Ovary (tissue), 9 donors: ENCODE measurements around the gene SORCS2. TPM values are rescaled to one million over a fixed set of nuclear protein-coding genes. Genes with fewer than 3 reads are reported as not detected.

Experiments used
- DNase-seq, 5 donors: peaks; one replicate each; pipeline ENCODE4 v3.0.0-alpha.2; 2019 to 2020
- H3K27ac ChIP-seq, 2 donors: fragments of 200-600 bp; one replicate each; pipeline versions ENCODE4 v1.5.1 to v1.8.0; 2019 to 2022
- H3K27me3 ChIP-seq: fragments of 200-600 bp; one replicate; pipeline ENCODE4 v1.8.0; 2022
- H3K36me3 ChIP-seq: fragments of 200-600 bp; sonication (generic); one replicate; pipeline ENCODE4 v1.5.1; 2019
- H3K4me1 ChIP-seq: one replicate; pipeline ENCODE4 v1.8.1; 2013; ENCODE audit warnings: mild to moderate bottlenecking, moderate library complexity; ENCODE audit not compliant: insufficient read depth
- H3K4me3 ChIP-seq: fragments of 200-600 bp; sonication (generic); one replicate; pipeline ENCODE4 v1.5.1; 2017
- H3K9me3 ChIP-seq, 2 donors: fragments of 200-600 bp in 1 of 2; sonication (generic) in 1 of 2; one replicate each; pipeline versions ENCODE4 v1.5.1 to v1.8.1; 2013 to 2019; ENCODE audit warnings: mild to moderate bottlenecking in 1 of 2, moderate library complexity in 1 of 2
- EP300 ChIP-seq: sonication (generic); formaldehyde crosslinking; IDR thresholded peaks from one replicate; pipeline ENCODE4 v1.6.1; 2017; ENCODE audit warnings: antibody characterized with exemption
- POLR2A ChIP-seq: fragments of 450-650 bp; IDR thresholded peaks from one replicate; pipeline ENCODE4 v1.6.1; 2017; ENCODE audit warnings: antibody characterized with exemption, mild to moderate bottlenecking, moderate library complexity
- WGBS, 3 donors: extraction: QIAGEN DNeasy Blood & Tissue Kit in 1 of 3; methylation state at CpG; one replicate each; pipeline versions ENCODE4 v1.1.5 to v1.1.7; 2013 to 2017; 5-methylcytosine and 5-hydroxymethylcytosine counted together
- intact Hi-C, 4 donors: fragments of 100-400 bp; cut with DNase I; formaldehyde crosslinking; loops; one replicate each; pipeline versions ENCODE4 v1.11.0 to v1.15.1; 2022 to 2023
- polyA plus RNA-seq, 2 donors: library from polyadenylated mRNA; stranded (reverse); fragments of 200-250 nt in 1 of 2; fragments of 350-450 nt in 1 of 2; fragmentation: Illumina TruSeq in 1 of 2; extraction: RNeasy Lipid Tissue Mini Kit (QIAGEN cat#74804) in 1 of 2; gene quantifications; one replicate each; pipeline ENCODE4 v1.2.3, GENCODE V29; 2013 to 2014
- total RNA-seq, 7 donors: library from RNA; depleted of rRNA in 2 of 7; stranded (reverse); fragments of >200 nt in 2 of 7; fragmentation: NEBNext Ultra II Directional in 3 of 7; extraction: Animal tissue kit (Norgen Biotek cat#: 25700) in 3 of 7; gene quantifications; one replicate each; pipeline versions ENCODE4 v1.1.0 to v1.2.4, GENCODE V29; 2016 to 2023
- TF ChIP-seq, protein P1 (sequence below), 3 donors: fragments of 450-650 bp in 2 of 3; fragments of 200-600 bp in 1 of 3; IDR thresholded peaks; one replicate each; pipeline versions ENCODE4 v1.5.1 to v1.8.0; 2016 to 2022; ENCODE audit warnings: antibody characterized with exemption in 3 of 3, mild to moderate bottlenecking in 1 of 3
- donor health status: DM: no; HTN: no; CAD: no; lungs with moderate emphysema.
- donor health status: DM: no; HTN: no; CAD: no.
- donor health status: Bipolar disorder and iron deficiency.
- donor health status: DM: yes; HTN: yes; CAD: no.
- donor health status: DM: no; HTN: no; CAD: no.
- donor health status: DM: yes; HTN: yes; CAD: no.

Gene SORCS2
- total and polyA plus RNA-seq, 9 donors = 0.60 to 23.9 (median 7.1) TPM

DNA sequence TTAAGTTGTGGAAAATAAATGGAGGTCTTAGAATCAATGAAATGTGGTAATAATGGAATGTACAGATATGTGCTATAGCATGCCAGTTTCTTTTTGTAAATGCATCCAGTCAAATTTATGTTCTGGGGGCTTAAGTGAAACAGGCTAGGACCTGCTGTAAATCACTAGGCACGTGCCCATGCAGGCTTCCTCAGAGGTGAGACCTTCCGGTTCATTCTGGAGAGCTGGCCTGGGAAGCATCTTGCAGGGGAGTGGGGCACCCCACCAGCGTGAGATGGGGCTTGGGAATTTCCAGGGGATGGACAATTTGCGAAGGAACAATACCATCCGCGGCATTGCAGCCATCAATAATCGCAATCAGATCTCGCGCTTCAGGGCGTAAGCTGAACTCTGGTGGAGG is 80.1 kb downstream of the SORCS2 start:
- H3K27me3 ChIP-seq = no peaks in the 10 kb centered on the region
- H3K9me3 ChIP-seq = no peaks in the 10 kb centered on the region
- intact Hi-C loops = no loop called here
- H3K4me1 ChIP-seq = no peaks in the 10 kb centered on the region
- no peak for DNase-seq
- no peak overlapping the region for H3K27ac ChIP-seq
- H3K36me3 ChIP-seq = no peaks in the 10 kb centered on the region
- no peak overlapping the region for H3K4me3 ChIP-seq
- TF ChIP-seq EP300 (no peak), POLR2A (no peak)
- TF ChIP-seq, protein P1, sequence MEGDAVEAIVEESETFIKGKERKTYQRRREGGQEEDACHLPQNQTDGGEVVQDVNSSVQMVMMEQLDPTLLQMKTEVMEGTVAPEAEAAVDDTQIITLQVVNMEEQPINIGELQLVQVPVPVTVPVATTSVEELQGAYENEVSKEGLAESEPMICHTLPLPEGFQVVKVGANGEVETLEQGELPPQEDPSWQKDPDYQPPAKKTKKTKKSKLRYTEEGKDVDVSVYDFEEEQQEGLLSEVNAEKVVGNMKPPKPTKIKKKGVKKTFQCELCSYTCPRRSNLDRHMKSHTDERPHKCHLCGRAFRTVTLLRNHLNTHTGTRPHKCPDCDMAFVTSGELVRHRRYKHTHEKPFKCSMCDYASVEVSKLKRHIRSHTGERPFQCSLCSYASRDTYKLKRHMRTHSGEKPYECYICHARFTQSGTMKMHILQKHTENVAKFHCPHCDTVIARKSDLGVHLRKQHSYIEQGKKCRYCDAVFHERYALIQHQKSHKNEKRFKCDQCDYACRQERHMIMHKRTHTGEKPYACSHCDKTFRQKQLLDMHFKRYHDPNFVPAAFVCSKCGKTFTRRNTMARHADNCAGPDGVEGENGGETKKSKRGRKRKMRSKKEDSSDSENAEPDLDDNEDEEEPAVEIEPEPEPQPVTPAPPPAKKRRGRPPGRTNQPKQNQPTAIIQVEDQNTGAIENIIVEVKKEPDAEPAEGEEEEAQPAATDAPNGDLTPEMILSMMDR (IDR thresholded peaks at IDR 0.05) = no peak
- WGBS, 3 donors = 88 to 93% (median 92%) methylated on average over 10 of the region's 10 CpGs

DNA sequence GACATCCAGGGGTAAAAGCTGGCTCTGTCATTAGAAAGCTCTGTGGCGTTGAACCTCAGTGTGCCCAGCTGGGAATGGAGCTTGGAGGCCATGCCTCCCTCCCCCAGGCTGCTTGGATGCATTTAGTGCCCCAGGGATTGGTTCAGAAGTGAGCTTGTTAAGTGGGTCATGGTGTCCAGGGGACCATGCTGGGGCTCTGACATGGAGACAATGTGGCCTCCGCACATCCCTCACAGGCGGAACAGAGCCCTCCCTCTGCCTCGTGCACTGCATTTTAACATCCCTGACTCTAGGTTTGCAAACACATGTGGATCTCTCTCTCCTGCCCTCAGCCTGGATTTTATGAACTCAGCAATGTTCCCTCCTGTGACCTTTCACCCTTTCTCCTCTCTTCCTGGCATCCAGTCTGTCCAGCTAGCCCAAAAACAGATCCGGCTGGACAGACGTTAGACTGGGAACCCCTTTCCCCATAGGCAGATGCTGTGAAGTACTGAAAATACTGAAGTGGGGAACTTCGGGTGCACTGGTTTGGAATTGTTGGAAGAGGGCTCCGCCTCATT is 81.5 kb downstream of the SORCS2 start:
- H3K4me3 ChIP-seq = no peak overlapping the region
- TF ChIP-seq POLR2A (no peak), EP300 (no peak)
- TF ChIP-seq, protein P1 (IDR thresholded peaks at IDR 0.05) = no peak
- H3K27ac ChIP-seq = no peak overlapping the region
- no peaks in the 10 kb centered on the region for H3K27me3 ChIP-seq
- no peaks in the 10 kb centered on the region for H3K9me3 ChIP-seq
- WGBS, 3 donors = 79 to 85% (median 83%) methylated on average over 8 of the region's 8 CpGs
- no peaks in the 10 kb centered on the region for H3K4me1 ChIP-seq
- intact Hi-C loops = no loop called here
- no peaks in the 10 kb centered on the region for H3K36me3 ChIP-seq
- DNase-seq = no peak

DNA sequence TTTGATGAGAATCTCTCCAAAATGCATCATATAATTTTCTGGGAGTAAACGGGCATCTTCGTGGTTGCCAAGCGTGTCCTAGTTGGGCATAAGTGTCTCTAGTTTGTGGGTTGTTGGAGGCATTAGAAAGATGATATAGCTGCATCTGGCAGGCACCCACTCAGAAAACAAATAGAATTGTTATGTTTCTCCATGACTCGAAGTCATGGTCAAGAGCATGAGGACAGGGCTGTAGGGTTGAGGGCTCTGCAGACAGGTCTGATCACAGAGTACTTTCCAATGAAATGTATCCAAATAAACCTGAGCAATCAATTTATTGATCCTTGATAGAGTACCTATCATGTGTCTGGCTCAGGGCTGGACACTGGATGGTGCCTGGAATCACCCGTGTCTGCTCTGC is 82.7 kb downstream of the SORCS2 start:
- H3K36me3 ChIP-seq = no peaks in the 10 kb centered on the region
- no peaks in the 10 kb centered on the region for H3K27me3 ChIP-seq
- H3K4me1 ChIP-seq = peaks cover 3% of the 10 kb centered on the region
- no peak for DNase-seq
- H3K9me3 ChIP-seq = no peaks in the 10 kb centered on the region
- 85 to 87% (median 87%) methylated on average over 5 of the region's 5 CpGs for WGBS, 3 donors
- H3K4me3 ChIP-seq = no peak overlapping the region
- intact Hi-C loops = no loop called here
- TF ChIP-seq EP300 (no peak), POLR2A (no peak)
- TF ChIP-seq, protein P1 (IDR thresholded peaks at IDR 0.05) = no peak
- H3K27ac ChIP-seq = no peak overlapping the region

DNA sequence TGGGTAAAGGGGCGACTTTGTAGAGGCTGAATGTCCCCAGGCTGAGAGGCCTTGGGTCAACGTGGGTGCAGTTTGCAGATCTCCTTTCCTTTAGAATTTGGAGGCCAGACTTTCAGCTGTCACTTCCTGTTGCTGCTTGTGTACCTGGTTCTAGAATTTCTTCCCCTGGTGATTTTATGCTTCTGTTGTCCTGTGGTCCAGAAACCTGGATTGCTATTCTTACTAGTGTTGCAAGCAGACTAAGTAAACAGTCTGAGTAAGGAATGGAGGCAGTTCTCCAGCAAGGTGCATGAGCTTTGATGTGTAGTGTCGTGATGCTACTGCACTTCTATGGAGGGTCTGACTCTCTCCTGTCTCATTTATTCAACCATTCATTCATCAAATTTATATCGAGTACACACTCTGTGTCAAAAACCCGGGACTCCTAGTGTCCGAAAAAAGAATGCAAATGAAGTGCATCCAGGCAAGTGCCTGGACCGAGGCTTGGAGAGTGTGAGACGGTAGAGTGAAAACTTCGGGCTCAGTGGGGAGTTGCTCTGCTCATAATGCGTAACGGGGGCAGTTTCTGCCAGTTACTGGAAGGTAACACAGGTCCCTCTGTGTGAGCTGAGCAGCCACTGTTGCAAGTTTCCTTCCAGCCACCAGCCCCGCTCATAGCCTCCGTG is 83.3 kb downstream of the SORCS2 start:
- H3K4me1 ChIP-seq = peaks cover 3% of the 10 kb centered on the region
- no peaks in the 10 kb centered on the region for H3K36me3 ChIP-seq
- TF ChIP-seq EP300 = no peak
- no peak for TF ChIP-seq POLR2A
- no peak for DNase-seq
- intact Hi-C loops = no loop called here
- WGBS, 3 donors = 78 to 84% (median 81%) methylated on average over 13 of the region's 13 CpGs
- no peak overlapping the region for H3K4me3 ChIP-seq
- no peak overlapping the region for H3K27ac ChIP-seq
- H3K9me3 ChIP-seq = no peaks in the 10 kb centered on the region
- no peaks in the 10 kb centered on the region for H3K27me3 ChIP-seq

DNA sequence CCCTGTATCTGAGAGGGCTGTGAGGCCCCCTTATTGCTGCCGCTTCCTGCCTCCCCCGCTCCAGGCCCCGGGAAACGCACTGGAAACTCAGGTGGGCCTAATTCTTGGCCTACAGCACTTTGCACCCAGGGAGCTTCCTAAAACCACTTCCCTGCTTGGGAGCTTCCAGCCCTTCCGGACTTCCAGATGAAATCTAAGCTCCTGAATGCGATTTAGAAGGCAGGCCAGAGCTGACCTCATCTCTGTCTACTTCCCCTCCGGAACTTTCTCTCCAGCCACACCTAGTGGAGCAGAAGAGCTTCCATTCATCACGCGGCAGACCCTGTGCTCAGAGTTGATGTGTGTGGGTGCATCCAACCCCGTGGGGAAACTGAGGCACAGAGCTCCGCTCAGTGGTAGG is 84.2 kb downstream of the SORCS2 start:
- H3K9me3 ChIP-seq = no peaks in the 10 kb centered on the region
- no peaks in the 10 kb centered on the region for H3K36me3 ChIP-seq
- no peak overlapping the region for H3K27ac ChIP-seq
- WGBS, 3 donors = 64 to 84% (median 74%) methylated on average over 11 of the region's 11 CpGs
- TF ChIP-seq, protein P1 (IDR thresholded peaks at IDR 0.05) = no peak
- no peak for TF ChIP-seq EP300
- no peak for TF ChIP-seq POLR2A
- peaks cover 3% of the 10 kb centered on the region for H3K4me1 ChIP-seq
- DNase-seq = no peak
- no peaks in the 10 kb centered on the region for H3K27me3 ChIP-seq
- no peak overlapping the region for H3K4me3 ChIP-seq
- intact Hi-C loops = no loop called here
